OCI-LY7 (cell line): Measurements from ENCODE around the gene NNT.

Experiments used
- CTCF ChIP-seq: fragments of 200-600 bp; sonication (generic); conservative IDR thresholded peaks from 2 replicates; pipeline ENCODE4 v1.5.1; 2014; ENCODE audit warnings: mild to moderate bottlenecking, antibody characterized with exemption, low read length, moderate library complexity, mixed read lengths
- EZH2phosphoT487 ChIP-seq: fragments of 200-600 bp; sonication (generic); IDR thresholded peaks from 2 replicates; pipeline ENCODE4 v1.6.1; 2018; ENCODE audit warnings: low read depth, borderline replicate concordance, mild to moderate bottlenecking, mixed run types, antibody characterized with exemption, low read length, moderate library complexity, mixed read lengths

GRCh38 chr5:43731573-43731972 lies 128.6 kb downstream of the NNT start:
- TF ChIP-seq CTCF, result no peak
- no peak for TF ChIP-seq EZH2phosphoT487
